Breast epithelium (tissue), 4 donors: ENCODE results near the gene TMPRSS6. TPM values are rescaled to one million over a fixed set of nuclear protein-coding genes. Genes with fewer than 3 reads are reported as not detected.
"Not testable (repeated sequence)": the region's sequence is repeated elsewhere in the genome, so short reads cannot be mapped to it uniquely, and the experiment has no call there.

Experiments used
- DNase-seq, 2 donors: peaks; one replicate each; pipeline ENCODE4 v3.0.0-alpha.2; 2019; ENCODE audit warnings: low spot score in 2 of 2
- H3K27ac ChIP-seq, 2 donors: fragments of 200-600 bp; sonication (generic) in 1 of 2; one replicate each; pipeline ENCODE4 v1.5.1; 2016 to 2019; ENCODE audit warnings: mild to moderate bottlenecking in 1 of 2
- H3K27me3 ChIP-seq, 2 donors: fragments of 200-600 bp; sonication (generic) in 1 of 2; one replicate each; pipeline versions ENCODE4 v1.5.1 to v1.6.0; 2017 to 2019; ENCODE audit warnings: control low read depth in 1 of 2, mild to moderate bottlenecking in 1 of 2
- H3K36me3 ChIP-seq: fragments of 200-600 bp; one replicate; pipeline ENCODE4 v1.5.1; 2019
- H3K4me1 ChIP-seq, 2 donors: fragments of 200-600 bp; sonication (generic); one replicate each; pipeline ENCODE4 v1.5.1; 2016 to 2019; ENCODE audit warnings: control low read depth in 1 of 2
- H3K4me3 ChIP-seq, 3 donors: fragments of 200-600 bp; sonication (generic); 1 replicate in 2 of 3; 2 replicates in 1 of 3; pipeline ENCODE4 v1.5.1; 2016 to 2019; ENCODE audit warnings: mild to moderate bottlenecking in 3 of 3, moderate library complexity in 2 of 3
- H3K9me3 ChIP-seq, 2 donors: fragments of 200-600 bp; sonication (generic) in 1 of 2; one replicate each; pipeline ENCODE4 v1.5.1; 2016 to 2019; ENCODE audit warnings: control low read depth in 1 of 2
- POLR2A ChIP-seq: fragments of 450-650 bp; IDR thresholded peaks from one replicate; pipeline ENCODE4 v1.6.1; 2016; ENCODE audit warnings: antibody characterized with exemption, mild to moderate bottlenecking, moderate library complexity
- POLR2AphosphoS5 ChIP-seq, 3 donors: sonication (generic); formaldehyde crosslinking; IDR thresholded peaks; one replicate each; pipeline ENCODE4 v1.6.1; 2017; ENCODE audit warnings: antibody characterized with exemption in 3 of 3
- intact Hi-C: fragments of 100-400 bp; cut with DNase I; formaldehyde crosslinking; loops from one replicate; pipeline ENCODE4 v1.15.1; 2023; ENCODE audit warnings: low total_unique reads
- total RNA-seq, 3 donors: library from RNA; depleted of rRNA; stranded (reverse); fragments of >200 nt; gene quantifications; one replicate each; pipeline ENCODE4 v1.1.0, GENCODE V29; 2016
- TF ChIP-seq, protein P1 (sequence below), 3 donors: fragments of 450-650 bp; IDR thresholded peaks; one replicate each; pipeline ENCODE4 v1.5.1; 2016 to 2017; ENCODE audit warnings: antibody characterized with exemption in 3 of 3, mild to moderate bottlenecking in 3 of 3, moderate library complexity in 3 of 3

Gene TMPRSS6
- total RNA-seq, 3 donors from 2014 or later = 0.88 TPM; not detected in 2

DNA sequence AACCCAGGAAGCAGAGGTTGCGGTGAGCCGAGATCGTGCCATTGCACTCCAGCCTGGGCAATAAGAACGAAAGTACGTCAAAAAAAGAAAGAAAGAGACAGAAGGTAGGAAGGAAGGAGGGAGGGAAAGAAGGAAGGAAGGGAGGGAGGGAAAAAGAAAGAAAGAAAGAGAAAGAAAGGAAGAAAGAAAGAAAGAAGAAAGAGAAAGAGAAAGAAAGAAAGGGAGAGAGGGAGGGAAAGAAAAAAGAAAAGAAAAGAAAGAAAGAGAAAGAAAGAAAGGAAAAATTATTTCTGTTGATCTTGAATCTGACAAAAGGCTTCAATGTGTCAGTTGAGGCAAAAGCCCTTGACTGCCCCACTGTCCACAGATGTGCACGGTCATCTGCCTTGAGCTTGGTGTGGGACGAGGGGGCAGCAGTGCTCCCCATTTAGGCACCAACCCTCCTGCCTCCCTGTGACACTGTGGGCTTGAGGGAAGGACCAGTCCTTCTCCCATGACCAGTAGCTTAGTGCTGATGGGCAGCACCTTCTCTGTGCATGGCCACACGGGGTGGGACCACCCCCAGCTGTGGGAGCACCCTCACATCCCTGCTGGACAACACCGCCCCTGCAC, 33.6 kb downstream of the TMPRSS6 start:
- intact Hi-C loops = loop anchor here (5.0 kb wide), 1 partner anchor 514 kb away; no protein-coding TSS in a partner anchor
- H3K4me3 ChIP-seq = no peak overlapping the region
- no peak overlapping the region for H3K27ac ChIP-seq
- no peaks in the 10 kb centered on the region for H3K4me1 ChIP-seq
- peaks cover 0 to 21% of the 10 kb centered on the region in 2 donors for H3K27me3 ChIP-seq
- H3K9me3 ChIP-seq = no peaks in the 10 kb centered on the region
- DNase-seq = no peak
- no peaks in the 10 kb centered on the region for H3K36me3 ChIP-seq
- no peak for TF ChIP-seq POLR2AphosphoS5 (IDR thresholded peaks at IDR 0.05)
- no peak for TF ChIP-seq POLR2A
- TF ChIP-seq, protein P1, sequence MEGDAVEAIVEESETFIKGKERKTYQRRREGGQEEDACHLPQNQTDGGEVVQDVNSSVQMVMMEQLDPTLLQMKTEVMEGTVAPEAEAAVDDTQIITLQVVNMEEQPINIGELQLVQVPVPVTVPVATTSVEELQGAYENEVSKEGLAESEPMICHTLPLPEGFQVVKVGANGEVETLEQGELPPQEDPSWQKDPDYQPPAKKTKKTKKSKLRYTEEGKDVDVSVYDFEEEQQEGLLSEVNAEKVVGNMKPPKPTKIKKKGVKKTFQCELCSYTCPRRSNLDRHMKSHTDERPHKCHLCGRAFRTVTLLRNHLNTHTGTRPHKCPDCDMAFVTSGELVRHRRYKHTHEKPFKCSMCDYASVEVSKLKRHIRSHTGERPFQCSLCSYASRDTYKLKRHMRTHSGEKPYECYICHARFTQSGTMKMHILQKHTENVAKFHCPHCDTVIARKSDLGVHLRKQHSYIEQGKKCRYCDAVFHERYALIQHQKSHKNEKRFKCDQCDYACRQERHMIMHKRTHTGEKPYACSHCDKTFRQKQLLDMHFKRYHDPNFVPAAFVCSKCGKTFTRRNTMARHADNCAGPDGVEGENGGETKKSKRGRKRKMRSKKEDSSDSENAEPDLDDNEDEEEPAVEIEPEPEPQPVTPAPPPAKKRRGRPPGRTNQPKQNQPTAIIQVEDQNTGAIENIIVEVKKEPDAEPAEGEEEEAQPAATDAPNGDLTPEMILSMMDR (IDR thresholded peaks at IDR 0.05) = no peak

GRCh38 chr22:37075046-37075445, 34.5 kb downstream of the TMPRSS6 start:
- intact Hi-C loops = loop anchor here (5.0 kb wide), 1 partner anchor 513 kb away; no protein-coding TSS in a partner anchor
- no peaks in the 10 kb centered on the region for H3K9me3 ChIP-seq
- TF ChIP-seq POLR2A (no peak), POLR2AphosphoS5 (IDR thresholded peaks at IDR 0.05) (no peak)
- TF ChIP-seq, protein P1 (IDR thresholded peaks at IDR 0.05) = no peak
- H3K27me3 ChIP-seq = peaks cover 0 to 30% of the 10 kb centered on the region in 2 donors
- no peak overlapping the region for H3K4me3 ChIP-seq
- no peak for DNase-seq
- H3K36me3 ChIP-seq = no peaks in the 10 kb centered on the region
- H3K27ac ChIP-seq = no peak overlapping the region
- H3K4me1 ChIP-seq = no peaks in the 10 kb centered on the region

DNA sequence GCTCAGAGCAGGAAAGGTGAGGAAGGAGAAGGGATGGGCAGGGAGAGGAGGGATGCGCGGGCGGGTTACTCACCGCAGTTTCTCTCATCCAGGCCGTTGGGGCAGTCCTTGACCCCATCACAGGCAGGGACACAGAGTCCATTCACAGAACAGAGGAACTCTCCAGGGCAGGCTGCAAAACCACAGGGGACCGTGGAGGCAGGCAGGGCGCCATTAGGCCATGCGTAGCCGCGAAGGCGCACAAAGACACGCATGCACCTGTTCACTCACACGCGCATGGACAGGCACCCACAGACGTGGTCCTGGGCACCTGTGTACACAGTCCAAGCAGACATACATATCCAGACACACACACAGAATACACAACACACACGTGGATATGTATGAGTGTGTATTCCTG, 35.0 kb downstream of the TMPRSS6 start:
- TF ChIP-seq POLR2AphosphoS5 (IDR thresholded peaks at IDR 0.05) (no peak), POLR2A (no peak)
- TF ChIP-seq, protein P1 (IDR thresholded peaks at IDR 0.05) = no peak
- Histone ChIP-seq H3K9me3 (no peaks in the 10 kb centered on the region), H3K4me3 (no peak overlapping the region), H3K36me3 (no peaks in the 10 kb centered on the region), H3K4me1 (no peaks in the 10 kb centered on the region), H3K27me3 (peaks cover 0 to 35% of the 10 kb centered on the region in 2 donors), H3K27ac (no peak overlapping the region)
- intact Hi-C loops = no loop called here
- DNase-seq = no peak

DNA sequence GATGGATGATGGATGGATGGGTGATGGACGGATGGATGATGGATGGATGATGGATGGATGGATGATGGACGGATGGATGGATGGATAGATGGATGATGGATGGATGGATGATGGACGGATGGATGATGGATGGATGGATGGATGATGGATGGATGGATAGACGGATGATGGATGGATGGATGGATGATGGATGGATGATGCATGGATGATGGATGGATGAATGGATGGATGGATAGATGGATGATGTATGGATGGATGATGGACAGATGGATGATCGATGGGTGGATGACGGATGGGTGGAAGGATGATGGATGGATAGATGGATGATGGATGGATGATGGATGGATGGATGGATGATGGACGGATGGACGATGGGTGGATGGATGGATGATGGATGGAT, 36.8 kb downstream of the TMPRSS6 start:
- no peak overlapping the region for H3K4me3 ChIP-seq
- H3K27me3 ChIP-seq = peaks cover 2 to 54% of the 10 kb centered on the region in 2 donors
- H3K9me3 ChIP-seq = no peaks in the 10 kb centered on the region
- TF ChIP-seq POLR2A (no peak), POLR2AphosphoS5 (IDR thresholded peaks at IDR 0.05) (no peak)
- TF ChIP-seq, protein P1 (IDR thresholded peaks at IDR 0.05) = no peak
- H3K4me1 ChIP-seq = no peaks in the 10 kb centered on the region
- intact Hi-C loops = no loop called here
- H3K27ac ChIP-seq = no peak overlapping the region
- no peak for DNase-seq
- H3K36me3 ChIP-seq = no peaks in the 10 kb centered on the region

DNA sequence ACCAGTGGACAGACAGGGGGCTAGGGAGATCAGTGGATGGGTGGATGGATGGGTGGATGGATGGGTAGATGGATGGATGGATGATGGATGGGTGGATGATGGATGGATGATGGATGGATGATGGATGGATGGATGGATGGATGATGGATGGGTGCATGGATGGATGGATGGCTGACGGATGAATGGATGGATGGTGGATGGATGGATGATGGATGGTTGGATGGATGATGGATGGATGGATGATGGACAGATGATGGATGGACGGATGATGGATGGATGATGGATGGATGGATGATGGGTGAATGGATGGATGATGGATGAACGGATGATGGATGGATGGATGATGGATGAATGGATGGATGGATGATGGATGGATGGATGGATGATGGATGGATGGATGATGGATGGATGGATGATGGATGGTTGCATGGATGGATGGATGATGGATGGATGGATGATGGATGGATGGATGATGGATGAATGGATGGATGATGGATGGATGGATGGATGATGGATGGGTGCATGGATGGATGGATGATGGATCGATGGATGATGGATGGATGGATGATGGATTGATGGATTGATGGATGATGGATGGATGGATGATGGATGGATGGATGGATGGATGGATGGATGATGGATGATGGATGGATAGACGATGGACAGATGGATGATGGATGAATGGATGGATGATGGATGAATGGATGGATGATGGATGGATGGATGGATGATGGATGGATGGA, 37.5 kb downstream of the TMPRSS6 start:
- intact Hi-C loops = loop anchor here (2.0 kb wide), 1 partner anchor 27 kb away; no protein-coding TSS in a partner anchor
- H3K27ac ChIP-seq, DNase-seq, H3K4me3 ChIP-seq, H3K4me1 ChIP-seq, H3K36me3 ChIP-seq, H3K9me3 ChIP-seq: not testable (repeated sequence)
- H3K27me3 ChIP-seq = peaks cover 2 to 57% of the 10 kb centered on the region in 2 donors
